ENCODE results near the gene RREB1.
A peak's percentile ranks its signal among the peaks of the same experiment; 100 is the strongest.

RREB1 gene

GRCh38 chr6:7255918-7256317 is 148.2 kb downstream of the RREB1 start:
- TF ChIP-seq, protein P1, sequence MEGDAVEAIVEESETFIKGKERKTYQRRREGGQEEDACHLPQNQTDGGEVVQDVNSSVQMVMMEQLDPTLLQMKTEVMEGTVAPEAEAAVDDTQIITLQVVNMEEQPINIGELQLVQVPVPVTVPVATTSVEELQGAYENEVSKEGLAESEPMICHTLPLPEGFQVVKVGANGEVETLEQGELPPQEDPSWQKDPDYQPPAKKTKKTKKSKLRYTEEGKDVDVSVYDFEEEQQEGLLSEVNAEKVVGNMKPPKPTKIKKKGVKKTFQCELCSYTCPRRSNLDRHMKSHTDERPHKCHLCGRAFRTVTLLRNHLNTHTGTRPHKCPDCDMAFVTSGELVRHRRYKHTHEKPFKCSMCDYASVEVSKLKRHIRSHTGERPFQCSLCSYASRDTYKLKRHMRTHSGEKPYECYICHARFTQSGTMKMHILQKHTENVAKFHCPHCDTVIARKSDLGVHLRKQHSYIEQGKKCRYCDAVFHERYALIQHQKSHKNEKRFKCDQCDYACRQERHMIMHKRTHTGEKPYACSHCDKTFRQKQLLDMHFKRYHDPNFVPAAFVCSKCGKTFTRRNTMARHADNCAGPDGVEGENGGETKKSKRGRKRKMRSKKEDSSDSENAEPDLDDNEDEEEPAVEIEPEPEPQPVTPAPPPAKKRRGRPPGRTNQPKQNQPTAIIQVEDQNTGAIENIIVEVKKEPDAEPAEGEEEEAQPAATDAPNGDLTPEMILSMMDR (IDR thresholded peaks at IDR 0.05; ENCODE audit: low read depth, low read length) = no peak
- no peak for DNase-seq (ENCODE audit: extremely low read depth, low read depth)

DNA sequence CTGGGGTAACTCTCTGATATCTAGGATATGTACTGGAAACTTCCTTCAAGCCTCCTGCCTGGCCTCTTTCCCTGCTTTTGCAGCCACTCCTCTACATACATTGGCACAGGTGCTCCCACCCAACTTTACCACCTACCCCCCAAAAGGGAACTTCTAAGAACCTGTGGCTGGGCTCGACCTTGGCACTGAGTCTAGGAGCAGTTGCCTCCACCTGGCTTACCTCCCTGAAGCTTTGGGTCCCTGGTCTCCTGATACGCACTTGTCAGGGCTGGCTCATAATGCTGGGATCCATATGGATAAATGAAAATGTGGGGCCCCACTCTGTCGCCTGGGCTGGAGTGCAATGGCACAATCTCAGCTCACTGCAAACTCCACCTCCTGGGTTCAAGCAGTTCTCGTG is 149.0 kb downstream of the RREB1 start:
- TF ChIP-seq, protein P1 (IDR thresholded peaks at IDR 0.05; ENCODE audit: low read depth, low read length) = no peak
- no peak for DNase-seq (ENCODE audit: extremely low read depth, low read depth)

DNA sequence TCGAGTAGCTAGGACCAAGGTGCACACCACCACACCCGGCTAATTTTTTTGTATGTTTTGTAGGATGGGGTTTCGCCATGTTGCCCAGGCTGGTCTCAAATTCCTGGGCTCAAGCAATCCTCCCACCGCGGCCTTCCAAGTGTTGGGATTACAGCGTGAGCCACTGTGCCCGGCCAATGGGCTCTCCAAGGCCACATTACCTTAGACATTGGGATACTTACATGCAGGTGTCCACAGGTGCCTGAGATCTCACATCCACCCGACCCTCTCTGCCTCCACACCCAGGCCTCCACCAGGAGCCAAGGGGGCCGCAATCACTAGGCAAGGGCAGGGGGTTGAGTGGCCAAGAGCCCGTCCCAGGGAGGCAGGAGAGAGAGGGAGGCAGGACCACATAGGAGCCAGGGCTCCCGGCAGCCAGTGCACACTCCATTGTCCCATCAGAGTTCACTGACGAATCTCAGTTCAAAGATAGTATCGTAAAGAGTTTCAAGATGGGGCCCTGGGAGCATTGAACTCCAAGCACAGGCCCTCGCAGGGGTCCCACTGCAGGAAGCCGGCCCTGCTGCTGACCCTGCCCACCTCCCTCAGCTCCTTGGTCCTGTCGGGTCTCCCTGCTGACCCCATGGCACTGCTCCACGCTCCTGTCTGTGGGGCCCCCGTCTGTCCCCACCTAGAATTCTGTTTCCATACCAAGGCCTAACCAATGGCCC is 149.9 kb downstream of the RREB1 start:
- TF ChIP-seq, protein P1 (IDR thresholded peaks at IDR 0.05; ENCODE audit: low read depth, low read length) = no peak
- DNase-seq (ENCODE audit: extremely low read depth, low read depth) = no peak

GRCh38 chr6:7258231-7258763 is 150.5 kb downstream of the RREB1 start:
- no peak for DNase-seq (ENCODE audit: extremely low read depth, low read depth)
- TF ChIP-seq, protein P1 (IDR thresholded peaks at IDR 0.05; ENCODE audit: low read depth, low read length) = no peak

DNA sequence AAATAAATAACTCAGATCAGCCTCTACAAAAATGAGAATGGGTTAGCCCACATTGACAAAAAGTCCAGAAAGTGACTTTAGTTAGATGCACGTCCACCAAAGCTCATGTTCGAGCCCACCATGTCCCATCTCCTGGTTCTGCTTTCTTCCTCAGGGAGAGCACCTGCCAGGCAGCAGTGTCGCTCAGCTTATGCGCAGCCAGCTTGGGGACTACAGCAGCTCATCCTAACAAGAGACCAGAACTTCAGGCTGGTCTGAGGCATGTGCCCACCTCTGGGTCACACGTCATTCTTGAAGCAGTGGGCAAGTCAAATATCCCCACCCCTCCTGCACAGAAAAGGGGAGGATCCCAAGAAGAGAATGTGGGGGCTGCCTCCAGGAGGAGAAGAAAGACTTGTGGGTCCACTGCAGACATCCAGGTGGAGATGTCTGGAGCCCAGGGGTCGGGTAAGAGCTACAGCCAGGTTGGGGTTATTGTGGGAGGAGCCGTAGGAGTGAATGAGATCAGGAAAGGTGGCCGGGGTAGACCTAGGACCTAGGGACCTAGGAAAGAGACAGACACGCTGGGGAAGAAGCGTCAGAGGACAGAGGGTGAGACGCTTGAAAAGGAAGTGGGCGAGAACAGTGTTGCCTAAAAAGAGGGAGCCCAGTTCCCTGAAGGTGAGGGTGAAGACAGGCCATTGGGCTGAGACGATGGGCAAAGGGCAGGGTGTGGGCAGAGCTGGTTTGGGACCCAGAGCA is 152.7 kb downstream of the RREB1 start:
- no peak for DNase-seq (ENCODE audit: extremely low read depth, low read depth)
- TF ChIP-seq, protein P1 (IDR thresholded peaks at IDR 0.05; ENCODE audit: low read depth, low read length) = no peak

DNA sequence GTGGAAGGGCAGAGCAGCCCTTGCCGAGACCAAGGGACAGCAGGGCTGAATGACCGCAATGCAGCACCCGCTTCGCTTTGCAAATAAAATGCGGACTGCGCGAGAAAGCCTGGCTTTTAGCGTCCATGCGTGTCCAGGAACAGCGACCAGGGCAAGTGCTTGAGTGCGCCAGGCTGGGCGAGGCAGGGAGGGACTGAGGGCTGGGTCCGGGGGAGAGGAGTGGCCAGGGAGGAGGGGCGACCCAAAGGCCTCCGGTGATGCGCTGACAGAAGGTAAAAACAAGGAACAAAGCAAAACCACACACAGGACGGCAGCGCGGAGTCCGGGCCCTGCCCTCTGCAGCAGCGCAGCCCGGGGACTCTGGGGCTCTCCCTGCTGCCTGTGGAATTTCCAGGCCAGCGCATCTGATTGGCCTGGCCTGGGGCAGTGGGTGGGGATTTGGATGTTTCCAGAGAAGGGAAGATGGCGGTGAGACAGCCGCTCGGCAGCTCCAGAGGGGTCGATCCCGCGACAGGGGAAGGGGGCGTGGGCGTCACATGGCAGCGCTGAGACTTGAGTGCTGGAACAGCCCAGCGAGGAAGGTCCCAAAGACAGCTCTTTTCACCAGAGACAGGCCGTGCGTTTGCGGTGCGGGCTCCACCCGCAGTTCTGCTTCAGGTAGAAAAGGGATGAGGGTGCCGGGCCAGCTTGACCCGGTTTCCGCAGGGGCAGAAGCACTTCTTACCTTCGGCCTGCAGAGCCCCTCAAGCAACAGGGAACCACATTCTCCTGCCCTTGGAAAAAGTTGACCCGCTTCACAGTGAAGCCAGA is 153.5 kb downstream of the RREB1 start:
- peak; percentile 43 for DNase-seq (ENCODE audit: extremely low read depth, low read depth)
- TF ChIP-seq, protein P1 (IDR thresholded peaks at IDR 0.05; ENCODE audit: low read depth, low read length) = peak; percentile 2; the same call in 1 of the 2 replicates
